Skeletal muscle tissue (tissue), 4 donors: ENCODE data around the gene TIMM13. TPM values are rescaled to one million over a fixed set of nuclear protein-coding genes. Genes with fewer than 3 reads are reported as not detected.
"Not testable (repeated sequence)": the region's sequence is repeated elsewhere in the genome, so short reads cannot be mapped to it uniquely, and the experiment has no call there.

Source experiments
- H3K27ac ChIP-seq: one replicate; pipeline ENCODE4 v1.7.0; 2013; ENCODE audit warnings: mild to moderate bottlenecking, low read depth, low read length, inconsistent platforms
- H3K27me3 ChIP-seq, 3 donors: one replicate each; pipeline ENCODE4 v1.7.0; 2013; ENCODE audit warnings: low read length in 3 of 3; ENCODE audit not compliant: control insufficient read depth in 3 of 3, insufficient read depth in 3 of 3
- H3K36me3 ChIP-seq, 3 donors: one replicate each; pipeline ENCODE4 v1.7.0; 2013; ENCODE audit warnings: low read length in 3 of 3; ENCODE audit not compliant: control insufficient read depth in 3 of 3, insufficient read depth in 3 of 3
- H3K4me1 ChIP-seq, 3 donors: one replicate each; pipeline ENCODE4 v1.7.0; 2013; ENCODE audit warnings: low read length in 3 of 3, mild to moderate bottlenecking in 3 of 3; ENCODE audit not compliant: control insufficient read depth in 3 of 3, insufficient read depth in 3 of 3
- H3K4me3 ChIP-seq, 3 donors: one replicate each; pipeline ENCODE4 v1.7.0; 2013; ENCODE audit warnings: low read length in 3 of 3
- H3K9ac ChIP-seq, 3 donors: one replicate each; pipeline ENCODE4 v1.7.0; 2013; ENCODE audit warnings: low read length in 3 of 3, mild to moderate bottlenecking in 3 of 3, moderate library complexity in 2 of 3, low read depth in 1 of 3
- H3K9me3 ChIP-seq, 3 donors: one replicate each; pipeline ENCODE4 v1.7.0; 2013; ENCODE audit warnings: low read length in 3 of 3; ENCODE audit not compliant: control insufficient read depth in 3 of 3
- total RNA-seq: library from RNA; depleted of rRNA; stranded (reverse); fragments of >200 nt; gene quantifications from one replicate; pipeline ENCODE4 v1.2.3, GENCODE V29; 2014
- donor health status: Osteomylitis.

Gene TIMM13
- total RNA-seq, result 29.7 TPM

- Histone ChIP-seq H3K4me1 (peaks cover 34 to 39% (median 36%) of the 10 kb centered on the region in 3 donors), H3K27ac (peak within 1 kb of the TSS; percentile 98), H3K9me3 (no peaks in the 10 kb centered on the region), H3K36me3 (peaks cover 0 to 18% (median 13%) of the 10 kb centered on the region in 3 donors), H3K4me3 (peak within 1 kb of the TSS; percentile 88 to 96 (median 95)), H3K9ac (peak within 1 kb of the TSS; percentile 92 to 97 (median 97)), H3K27me3 (no peaks in the 10 kb centered on the region)
Observed at GRCh38 chr19:2427429-2428320, at the start of gene TIMM13. TIMM13 (minus strand) TSS chr19:2427586; CDS start chr19:2427533, 53 bp downstream.

- Histone ChIP-seq H3K9ac (peak overlapping the region; percentile 97 to 99 (median 98)), H3K27ac (peak overlapping the region; percentile 95), H3K27me3 (no peaks in the 10 kb centered on the region), H3K9me3 (no peaks in the 10 kb centered on the region), H3K4me1 (peaks cover 13 to 39% (median 36%) of the 10 kb centered on the region in 3 donors), H3K4me3 (peak overlapping the region; percentile 96 to 99 (median 99)), H3K36me3 (peaks cover 0 to 8% (median 0%) of the 10 kb centered on the region in 3 donors)
Observed at GRCh38 chr19:2476451-2477140, 49.2 kb upstream of the TIMM13 start.

GRCh38 chr19:2475702-2476450 lies 48.5 kb upstream of the TIMM13 start, which contains the start of gene GADD45B:
GADD45B (plus strand) TSS chr19:2476127; CDS start chr19:2476359, 232 bp downstream.
- H3K9ac ChIP-seq, result peak within 1 kb of the TSS; percentile 97 to 99 (median 98)

GRCh38 chr19:2475018-2475701 lies 47.8 kb upstream of the TIMM13 start:
- Histone ChIP-seq H3K9me3 (no peaks in the 10 kb centered on the region), H3K4me3 (peak overlapping the region; percentile 55 to 70 (median 68)), H3K9ac (peak overlapping the region; percentile 60 to 79 (median 72)), H3K27me3 (no peaks in the 10 kb centered on the region), H3K27ac (peak overlapping the region; percentile 95), H3K4me1 (peaks cover 13 to 32% (median 32%) of the 10 kb centered on the region in 3 donors), H3K36me3 (peaks cover 0 to 8% (median 0%) of the 10 kb centered on the region in 3 donors)

More at GRCh38 chr19:2475702-2476450, 48.5 kb upstream of the TIMM13 start, which contains the start of gene GADD45B:
- Histone ChIP-seq H3K4me3 (peak within 1 kb of the TSS; percentile 96 to 99 (median 99)), H3K27ac (peak within 1 kb of the TSS; percentile 95), H3K4me1 (peaks cover 13 to 32% (median 32%) of the 10 kb centered on the region in 3 donors), H3K36me3 (peaks cover 0 to 8% (median 0%) of the 10 kb centered on the region in 3 donors), H3K9me3 (no peaks in the 10 kb centered on the region), H3K27me3 (no peaks in the 10 kb centered on the region)

GRCh38 chr19:2474232-2475017 lies 47.0 kb upstream of the TIMM13 start:
- H3K36me3 ChIP-seq, result peaks cover 0 to 8% (median 0%) of the 10 kb centered on the region in 3 donors
- H3K4me3 ChIP-seq, result peak overlapping the region; percentile 55 to 70 (median 68)
- H3K9ac ChIP-seq, result peak overlapping the region; percentile 60 to 79 (median 72)
- H3K4me1 ChIP-seq, result peaks cover 13 to 34% (median 32%) of the 10 kb centered on the region in 3 donors
- H3K27me3 ChIP-seq, result no peaks in the 10 kb centered on the region
- peak overlapping the region; percentile 95 for H3K27ac ChIP-seq
- no peaks in the 10 kb centered on the region for H3K9me3 ChIP-seq

- not testable (repeated sequence) for H3K4me3 ChIP-seq, H3K27me3 ChIP-seq, H3K36me3 ChIP-seq, H3K9me3 ChIP-seq, H3K9ac ChIP-seq, H3K27ac ChIP-seq, H3K4me1 ChIP-seq
Observed at GRCh38 chr19:2469915-2470200, 42.5 kb upstream of the TIMM13 start.

- H3K9me3 ChIP-seq, result no peaks in the 10 kb centered on the region
- H3K4me3 ChIP-seq, result no peak overlapping the region
- H3K27me3 ChIP-seq, result no peaks in the 10 kb centered on the region
- H3K27ac ChIP-seq, result no peak overlapping the region
- H3K36me3 ChIP-seq, result no peaks in the 10 kb centered on the region
- H3K9ac ChIP-seq, result no peak overlapping the region
- H3K4me1 ChIP-seq, result peaks cover 0 to 5% (median 0%) of the 10 kb centered on the region in 3 donors
Observed at GRCh38 chr19:2469102-2469914, 41.9 kb upstream of the TIMM13 start.

- H3K4me3 ChIP-seq, result no peak overlapping the region
- peaks cover 0 to 5% (median 0%) of the 10 kb centered on the region in 3 donors for H3K4me1 ChIP-seq
- no peak overlapping the region for H3K27ac ChIP-seq
- H3K36me3 ChIP-seq, result no peaks in the 10 kb centered on the region
- H3K27me3 ChIP-seq, result no peaks in the 10 kb centered on the region
- no peak overlapping the region for H3K9ac ChIP-seq
- no peaks in the 10 kb centered on the region for H3K9me3 ChIP-seq
Observed at GRCh38 chr19:2468596-2468995, 41.2 kb upstream of the TIMM13 start.
